GM12878 (cell line): Measurements from ENCODE around the gene THUMPD3. TPM values are rescaled to one million over a fixed set of nuclear protein-coding genes. Genes with fewer than 3 reads are reported as not detected.

Source experiments
- ATAC-seq: fragments of 200-7000 bp; cut with Tn5 transposase; 3 replicates; pipeline ENCODE4 v1.9.1; 2020; ENCODE audit warnings: mild to moderate bottlenecking, moderate library complexity
- BruUV-seq: library from RNA; stranded (reverse); fragments of 400-500 nt; replicated peaks from 2 replicates; lab custom pipeline; 2021; lab: Mats Ljungman, UMichigan
- CTCF ChIA-PET: fragments of 300-600 bp; sonication (Branson Sonifier 250); formaldehyde crosslinking; extraction: SDS; loops from one replicate; lab custom pipeline; 2021; ENCODE audit warnings: inconsistent platforms; lab: Yijun Ruan, JAX
- POLR2A ChIA-PET: fragments of 350-600 bp; formaldehyde crosslinking; extraction: SDS; loops from one replicate; lab custom pipeline; 2021; ENCODE audit warnings: inconsistent platforms; lab: Charles Lee
- RAD21 ChIA-PET: fragments of 300-600 bp; sonication (Branson Sonifier 250); formaldehyde crosslinking; loops from one replicate; lab custom pipeline; 2023; ENCODE audit warnings: antibody characterized with exemption; ENCODE audit not compliant: unreplicated experiment; lab: Charles Lee
- SMC1A ChIA-PET: fragments of 300-600 bp; sonication (Branson Sonifier 250); formaldehyde crosslinking; loops from one replicate; lab custom pipeline; 2023; ENCODE audit not compliant: unreplicated experiment, uncharacterized antibody; lab: Charles Lee
- DNase-seq: peaks from one replicate; pipeline ENCODE4 v3.0.0-alpha.2; 2011; ENCODE audit warnings: low read depth, low spot score
- FAIRE-seq: peaks from 3 replicates; lab custom pipeline; 2011; peaks lifted over from hg19 to GRCh38; lab: Jason Lieb, UNC
- H2AFZ ChIP-seq: 2 replicates; pipeline ENCODE4 v1.6.0; 2011; ENCODE audit warnings: low read depth, low read length, control low read depth; ENCODE audit not compliant: control insufficient read depth
- H3K27ac ChIP-seq: 2 replicates; pipeline ENCODE4 v1.5.1; 2011; ENCODE audit warnings: control low read depth; ENCODE audit not compliant: control insufficient read depth, insufficient read depth
- H3K27me3 ChIP-seq, 2 experiments: replicated peaks in 1 of 2; 2 replicates each; pipeline versions ENCODE4 v1.6.0 to v1.6.1; 2011; ENCODE audit warnings: low read length in 1 of 2; ENCODE audit not compliant: control insufficient read depth in 2 of 2, insufficient read depth in 2 of 2
- H3K36me3 ChIP-seq, 2 experiments: 2 replicates each; pipeline ENCODE4 v1.5.1; 2011; ENCODE audit warnings: low read length in 1 of 2; ENCODE audit not compliant: control insufficient read depth in 2 of 2, insufficient read depth in 2 of 2
- H3K4me1 ChIP-seq: 2 replicates; pipeline ENCODE4 v1.6.1; 2011; ENCODE audit warnings: mild to moderate bottlenecking, low read length, moderate library complexity, mixed read lengths; ENCODE audit not compliant: control insufficient read depth, insufficient read depth
- H3K4me2 ChIP-seq: 2 replicates; pipeline ENCODE4 v1.6.0; 2011; ENCODE audit warnings: control low read depth; ENCODE audit not compliant: control insufficient read depth, insufficient read depth
- H3K4me3 ChIP-seq: fragments of 200-600 bp; sonication (generic); 2 replicates; pipeline ENCODE4 v1.5.1; 2016
- H3K79me2 ChIP-seq: 2 replicates; pipeline ENCODE4 v1.6.0; 2011; ENCODE audit warnings: low read length; ENCODE audit not compliant: control insufficient read depth, insufficient read depth
- H3K9ac ChIP-seq: 2 replicates; pipeline ENCODE4 v1.8.0; 2011; ENCODE audit warnings: low read length, control low read depth, mixed read lengths; ENCODE audit not compliant: control insufficient read depth, insufficient read depth
- H3K9me3 ChIP-seq: replicated peaks from 3 replicates; pipeline ENCODE4 v1.5.1; 2011; ENCODE audit warnings: mild to moderate bottlenecking, low read length; ENCODE audit not compliant: control insufficient read depth, insufficient read depth
- H4K20me1 ChIP-seq: 2 replicates; pipeline ENCODE4 v1.6.0; 2011; ENCODE audit not compliant: control insufficient read depth, insufficient read depth
- EGR1 ChIP-seq, 2 experiments: IDR thresholded peaks; 1 replicate in 1 of 2; 2 replicates in 1 of 2; pipeline ENCODE4 v1.6.1; 2011 to 2012; ENCODE audit warnings: low read depth in 2 of 2, low read length in 2 of 2, borderline replicate concordance in 1 of 2, mild to moderate bottlenecking in 1 of 2, moderate library complexity in 1 of 2
- FOXK2 ChIP-seq: fragments of 450-650 bp; IDR thresholded peaks from 2 replicates; pipeline ENCODE4 v1.6.1; 2017; ENCODE audit warnings: mild to moderate bottlenecking, moderate library complexity
- IRF3 ChIP-seq: fragments of 450-650 bp; IDR thresholded peaks from 2 replicates; pipeline ENCODE4 v1.6.1; 2014; ENCODE audit warnings: mild to moderate bottlenecking
- MYB ChIP-seq: fragments of 150-350 bp; IDR thresholded peaks from 2 replicates; pipeline ENCODE4 v1.6.1; 2014; ENCODE audit warnings: mild to moderate bottlenecking, low read depth, low read length, borderline replicate concordance
- MYC ChIP-seq: IDR thresholded peaks from 2 replicates; pipeline ENCODE4 v1.6.1; 2011; ENCODE audit warnings: mild to moderate bottlenecking, low read length, moderate library complexity, inconsistent platforms; ENCODE audit not compliant: insufficient read depth, insufficient replicate concordance, insufficient read length, severe bottlenecking
- PKNOX1 ChIP-seq: fragments of 450-650 bp; IDR thresholded peaks from 2 replicates; pipeline ENCODE4 v1.6.1; 2016; ENCODE audit warnings: mild to moderate bottlenecking
- POLR2A ChIP-seq: IDR thresholded peaks from 2 replicates; pipeline ENCODE4 v1.6.1; 2011; ENCODE audit warnings: low read depth, mild to moderate bottlenecking, low read length
- POU2F2 ChIP-seq: IDR thresholded peaks from 3 replicates; pipeline ENCODE4 v1.6.1; 2011; ENCODE audit warnings: low read depth, mild to moderate bottlenecking, low read length, borderline replicate concordance
- SIN3A ChIP-seq: IDR thresholded peaks from 2 replicates; pipeline ENCODE4 v1.6.1; 2012; ENCODE audit warnings: low read depth, low read length, improper control_type of control experiment
- TARDBP ChIP-seq: IDR thresholded peaks from 2 replicates; pipeline ENCODE4 v1.6.1; 2016; ENCODE audit warnings: borderline replicate concordance
- ZNF384 ChIP-seq: IDR thresholded peaks from 2 replicates; pipeline ENCODE4 v1.6.1; 2012; ENCODE audit warnings: low read depth, mild to moderate bottlenecking, low read length, improper control_type of control experiment, borderline replicate concordance
- WGBS: methylation state at CpG from one replicate; pipeline ENCODE4 v1.1.6; 2016; ENCODE audit warnings: low lambda C conversion rate; ENCODE audit not compliant: insufficient replicate concordance, insufficient coverage; ENCODE audit errors: missing lambda C conversion rate; 5-methylcytosine and 5-hydroxymethylcytosine counted together
- in situ Hi-C: fragments of 300-500 bp; cut with MboI; formaldehyde crosslinking; loops from 9 replicates; pipeline ENCODE4 v1.14.3; 2018; ENCODE audit warnings: mixed read lengths
- intact Hi-C: fragments of 100-400 bp; cut with micrococcal nuclease; formaldehyde crosslinking; loops from one replicate; pipeline ENCODE4 v1.14.2; 2022; ENCODE audit not compliant: unreplicated experiment
- polyA plus RNA-seq, 11 experiments: library from polyadenylated mRNA; depleted of rRNA in 4 of 11; unstranded in 6 of 11; stranded (reverse) in 5 of 11; fragments of >200 nt; fragmentation: Nextera tagmentation in 4 of 11; fragmentation: Illumina TruSeq in 1 of 11; extraction: Ambion mirVana in 4 of 11; extraction: Trizol in 1 of 11; gene quantifications; 1 replicate in 1 of 11; 2 replicates in 10 of 11; pipeline versions ENCODE4 v1.2.1 to v1.2.3, GENCODE V29; 2011 to 2016; ENCODE audit warnings: inconsistent platforms in 2 of 11, missing spikeins in 2 of 11, low read depth in 1 of 11
- total RNA-seq, 4 experiments: library from RNA; depleted of rRNA in 3 of 4; stranded (reverse); fragments of >200 nt in 3 of 4; fragmentation: Illumina TruSeq in 1 of 4; extraction: Trizol in 1 of 4; gene quantifications; 2 replicates each; pipeline versions ENCODE4 v1.2.1 to v1.2.3, GENCODE V29; 2013 to 2021

THUMPD3 gene
- total and polyA plus RNA-seq, 10 of the 15 experiments (the other 5 are each of a cell fraction or from before 2014, with no cell fraction given) = 28.7 to 47.4 (median 41.8) TPM

- Histone ChIP-seq H3K79me2 (peaks cover 89% of the 10 kb centered on the region), H4K20me1 (peaks cover 8% of the 10 kb centered on the region), H3K4me2 (no peak overlapping the region), H3K27me3 (no peaks in the 10 kb centered on the region), H3K4me3 (no peak overlapping the region), H3K4me1 (peaks cover 2% of the 10 kb centered on the region; the same call in 1 of the 2 replicates), H3K9ac (no peak overlapping the region), H2AFZ (no peak overlapping the region), H3K9me3 (no peaks in the 10 kb centered on the region), H3K36me3 (peaks cover 0 to 18% of the 10 kb centered on the region in 2 experiments), H3K27ac (no peak overlapping the region)
- DNase-seq = no peak
- BruUV-seq = TSS peak; percentile 2
- CTCF ChIA-PET = no interaction called here
- no peak for TF ChIP-seq ZNF384
- TF ChIP-seq FOXK2 = no peak
- TF ChIP-seq EGR1 (IDR thresholded peaks at IDR 0.05; ENCODE audit: borderline replicate concordance in 1 of 2, low read depth in 2 of 2, low read length in 2 of 2) = no peak
- ATAC-seq = no peak
- RAD21 ChIA-PET = no interaction called here
- POLR2A ChIA-PET = interaction anchor here (1.2 kb wide), 1 partner anchor 12 kb away, joined by 5 read pairs; no protein-coding TSS in a partner anchor
- FAIRE-seq = no peak
- SMC1A ChIA-PET = interaction anchor here (1.0 to 2.8 kb wide), 5 partner anchors 12 to 21 kb away, joined by 3 to 13 read pairs (median 4); no protein-coding TSS in a partner anchor
- intact Hi-C loops (no loop called here), in situ Hi-C loops (no loop called here)
These were observed 52.0 kb downstream of the THUMPD3 start for GRCh38 chr3:9414826-9415225.

DNA sequence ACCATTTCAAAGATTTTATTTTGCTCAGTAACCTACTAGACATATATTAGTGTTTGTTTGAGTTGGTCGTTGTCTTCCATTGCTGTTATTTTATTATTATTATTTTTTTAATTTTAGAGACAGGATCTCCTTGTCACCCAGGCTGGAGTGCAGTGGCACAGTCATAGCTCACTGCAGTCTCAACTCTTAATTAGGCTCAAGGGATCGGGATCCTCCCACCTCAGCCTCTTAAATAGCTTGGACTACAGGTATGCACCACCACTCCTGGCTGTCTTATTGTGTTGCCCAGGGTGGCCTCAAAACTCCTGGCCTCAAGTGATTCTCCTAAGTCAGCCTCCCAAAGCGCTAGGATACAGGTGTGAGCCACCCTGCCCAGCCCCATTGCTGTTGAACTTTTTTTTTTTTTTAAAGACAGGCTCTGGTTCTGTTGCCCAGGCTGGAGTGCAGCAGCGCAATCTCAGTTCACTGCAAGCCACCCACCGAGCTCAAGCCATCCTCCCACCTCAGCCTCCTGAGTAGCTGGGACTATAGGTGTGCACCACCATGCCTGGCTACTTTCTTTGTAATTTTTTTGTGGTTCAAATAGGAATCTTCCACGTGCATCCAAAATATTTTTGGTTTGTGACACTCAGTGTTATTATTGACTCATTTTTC is 52.8 kb downstream of the THUMPD3 start:
- Histone ChIP-seq H3K4me2 (no peak overlapping the region), H3K4me1 (no peaks in the 10 kb centered on the region), H2AFZ (no peak overlapping the region), H4K20me1 (peaks cover 8% of the 10 kb centered on the region), H3K9ac (no peak overlapping the region), H3K36me3 (peaks cover 0 to 18% of the 10 kb centered on the region in 2 experiments), H3K27ac (no peak overlapping the region), H3K9me3 (no peaks in the 10 kb centered on the region), H3K4me3 (no peak overlapping the region), H3K27me3 (no peaks in the 10 kb centered on the region), H3K79me2 (peaks cover 89% of the 10 kb centered on the region)
- intact Hi-C loops = no loop called here
- no peak for FAIRE-seq
- DNase-seq = no peak
- ChIA-PET RAD21 (interaction anchor here (0.8 kb wide), 1 partner anchor 88 kb away, joined by 3 read pairs; no protein-coding TSS in a partner anchor), CTCF (interaction anchor here (0.8 to 1.8 kb wide), 2 partner anchors 16 to 20 kb away, joined by 3 to 4 read pairs; no protein-coding TSS in a partner anchor), POLR2A (interaction anchor here (0.9 to 1.7 kb wide), 5 partner anchors 12 to 53 kb away, joined by 3 to 9 read pairs (median 4); no protein-coding TSS in a partner anchor), SMC1A (interaction anchor here (0.8 to 2.8 kb wide), 9 partner anchors 9 to 67 kb away, joined by 3 to 13 read pairs (median 4); partner anchors contain the start of gene THUMPD3)
- no TSS peak for BruUV-seq
- ATAC-seq = no peak
- in situ Hi-C loops = no loop called here
- 83% methylated on average over 6 of the region's 6 CpGs for WGBS
- TF ChIP-seq TARDBP = no peak
- TF ChIP-seq PKNOX1 = no peak
- no peak for TF ChIP-seq POLR2A
- no peak for TF ChIP-seq IRF3
- no peak for TF ChIP-seq MYC
- TF ChIP-seq SIN3A = no peak
- no peak for TF ChIP-seq MYB
- TF ChIP-seq POU2F2 = no peak
